ENCODE data around the gene TRAPPC4. TPM values are rescaled to one million over a fixed set of nuclear protein-coding genes. Genes with fewer than 3 reads are reported as not detected.
"Not testable (repeated sequence)": the region's sequence is repeated elsewhere in the genome, so short reads cannot be mapped to it uniquely, and the experiment has no call there.

Gene TRAPPC4
- total RNA-seq, 1 donor from 2014 or later = 29.6 TPM

GRCh38 chr11:119011476-119012053, 7.0 kb upstream of the TRAPPC4 start:
- DNase-seq (ENCODE audit: missing footprints) (no peak), ATAC-seq (peak; percentile 18)
- intact Hi-C loops (cut with DNase I) = no loop called here

GRCh38 chr11:119012629-119013170, 5.9 kb upstream of the TRAPPC4 start:
- ATAC-seq (no peak), DNase-seq (ENCODE audit: missing footprints) (no peak)
- intact Hi-C loops (cut with DNase I) = no loop called here

- DNase-seq (ENCODE audit: missing footprints) (no peak), ATAC-seq (no peak)
- intact Hi-C loops (cut with DNase I) = no loop called here
Observed at GRCh38 chr11:119014209-119014924, 4.2 kb upstream of the TRAPPC4 start.

- DNase-seq (ENCODE audit: missing footprints) (no peak), ATAC-seq (no peak)
- intact Hi-C loops (cut with DNase I) = no loop called here
Observed at GRCh38 chr11:119015054-119015611, 3.4 kb upstream of the TRAPPC4 start.

- ATAC-seq = no peak
- intact Hi-C loops (cut with DNase I) = no loop called here
Observed at GRCh38 chr11:119016216-119017009, 2.2 kb upstream of the TRAPPC4 start.

GRCh38 chr11:119017377-119017776, 1.2 kb upstream of the TRAPPC4 start:
- ATAC-seq; intact Hi-C loops (cut with DNase I); DNase-seq (ENCODE audit: missing footprints): not testable (repeated sequence)

More at GRCh38 chr11:119016216-119017009, 2.2 kb upstream of the TRAPPC4 start:
- no peak for DNase-seq (ENCODE audit: missing footprints)

GRCh38 chr11:119019996-119020395, 1.4 kb downstream of the TRAPPC4 start:
- ATAC-seq (no peak), DNase-seq (ENCODE audit: missing footprints) (no peak)
- intact Hi-C loops (cut with DNase I) = no loop called here

- ATAC-seq (no peak), DNase-seq (ENCODE audit: missing footprints) (no peak)
- intact Hi-C loops (cut with DNase I) = no loop called here
Observed at GRCh38 chr11:119021631-119022030, 3.1 kb downstream of the TRAPPC4 start.

- DNase-seq (ENCODE audit: missing footprints) (no peak), ATAC-seq (no peak)
- intact Hi-C loops (cut with DNase I) = no loop called here
Observed at GRCh38 chr11:119023741-119024140, 5.2 kb downstream of the TRAPPC4 start.

GRCh38 chr11:119024430-119025098, 6.0 kb downstream of the TRAPPC4 start:
- no peak for ATAC-seq
- intact Hi-C loops (cut with DNase I) = no loop called here
- DNase-seq (ENCODE audit: missing footprints) = no peak

GRCh38 chr11:119025099-119025473, 6.5 kb downstream of the TRAPPC4 start:
- intact Hi-C loops (cut with DNase I) = no loop called here
- DNase-seq (ENCODE audit: missing footprints) = no peak
- no peak for ATAC-seq

GRCh38 chr11:119025541-119025940, 7.0 kb downstream of the TRAPPC4 start:
- DNase-seq (ENCODE audit: missing footprints) (no peak), ATAC-seq (no peak)
- intact Hi-C loops (cut with DNase I) = no loop called here

GRCh38 chr11:119025978-119026766, 7.6 kb downstream of the TRAPPC4 start:
- intact Hi-C loops (cut with DNase I) = no loop called here
- no peak for DNase-seq (ENCODE audit: missing footprints)
- no peak for ATAC-seq

GRCh38 chr11:119026970-119027369, 8.4 kb downstream of the TRAPPC4 start:
- ATAC-seq (no peak), DNase-seq (ENCODE audit: missing footprints) (no peak)
- intact Hi-C loops (cut with DNase I) = no loop called here

- ATAC-seq (no peak), DNase-seq (ENCODE audit: missing footprints) (no peak)
- intact Hi-C loops (cut with DNase I) = no loop called here
Observed at GRCh38 chr11:119027561-119028345, 9.2 kb downstream of the TRAPPC4 start.

- DNase-seq (ENCODE audit: missing footprints) = no peak
- no peak for ATAC-seq
- intact Hi-C loops (cut with DNase I) = no loop called here
Observed at GRCh38 chr11:119028346-119029068, 9.9 kb downstream of the TRAPPC4 start.

- DNase-seq (ENCODE audit: missing footprints) = no peak
- ATAC-seq = no peak
- intact Hi-C loops (cut with DNase I) = no loop called here
Observed at GRCh38 chr11:119029069-119029339, 10.4 kb downstream of the TRAPPC4 start.

Measured in Right ventricle myocardium inferior (tissue), 1 donor.